ENCODE data around the gene TMEM204. TPM values are rescaled to one million over a fixed set of nuclear protein-coding genes. Genes with fewer than 3 reads are reported as not detected.

Gene TMEM204
- total RNA-seq, 4 donors from 2014 or later, result 14.7 to 27.7 (median 22.1) TPM

GRCh38 chr16:1542166-1542500, 8.7 kb downstream of the TMEM204 start:
- Histone ChIP-seq H3K27me3 (no peaks in the 10 kb centered on the region), H3K4me1 (peaks cover 38 to 40% of the 10 kb centered on the region in 2 donors), H3K36me3 (peaks cover 0 to 13% of the 10 kb centered on the region in 2 donors), H3K4me3 (peak overlapping the region in 1 of 4 donors; percentile 6), H3K9me3 (no peaks in the 10 kb centered on the region), H3K27ac (peak overlapping the region; percentile 86 to 90 (median 87))
- TF ChIP-seq POLR2A (IDR thresholded peaks at IDR 0.05) (no peak), CTCF (IDR thresholded peaks at IDR 0.05 in 4 of 5, conservative IDR thresholded peaks at IDR 0.05 in 1 of 5) (no peak)
- ATAC-seq (no peak), DNase-seq (no peak)
- in situ Hi-C loops (cut with MboI; ENCODE audit: low sequenced_read_pairs in 4 of 4), result no loop called here
- intact Hi-C loops (cut with DNase I; ENCODE audit: low total_unique reads), result no loop called here

GRCh38 chr16:1542533-1542932, 9.1 kb downstream of the TMEM204 start:
- Histone ChIP-seq H3K4me3 (peak overlapping the region in 2 of 4 donors; percentile 6 to 21), H3K27me3 (no peaks in the 10 kb centered on the region), H3K36me3 (peaks cover 0 to 13% of the 10 kb centered on the region in 2 donors), H3K4me1 (peaks cover 37 to 44% of the 10 kb centered on the region in 2 donors), H3K27ac (peak overlapping the region; percentile 86 to 90 (median 87)), H3K9me3 (no peaks in the 10 kb centered on the region)
- in situ Hi-C loops (cut with MboI; ENCODE audit: low sequenced_read_pairs in 4 of 4) (no loop called here), intact Hi-C loops (cut with DNase I; ENCODE audit: low total_unique reads) (no loop called here)
- TF ChIP-seq POLR2A (IDR thresholded peaks at IDR 0.05) (no peak), CTCF (IDR thresholded peaks at IDR 0.05 in 4 of 5, conservative IDR thresholded peaks at IDR 0.05 in 1 of 5) (no peak)
- ATAC-seq (no peak), DNase-seq (no peak)

GRCh38 chr16:1543085-1543896, 9.8 kb downstream of the TMEM204 start:
- H3K9me3 ChIP-seq, result no peaks in the 10 kb centered on the region
- H3K4me1 ChIP-seq, result peaks cover 30 to 50% of the 10 kb centered on the region in 2 donors
- peak overlapping the region; percentile 86 to 90 (median 87) for H3K27ac ChIP-seq
- ATAC-seq, result peak; percentile 18 to 28
- in situ Hi-C loops (cut with MboI; ENCODE audit: low sequenced_read_pairs in 4 of 4), result no loop called here
- no peaks in the 10 kb centered on the region for H3K27me3 ChIP-seq
- intact Hi-C loops (cut with DNase I; ENCODE audit: low total_unique reads), result no loop called here
- peaks cover 0 to 7% of the 10 kb centered on the region in 2 donors for H3K36me3 ChIP-seq
- H3K4me3 ChIP-seq, result peak overlapping the region in 2 of 4 donors; percentile 6 to 21
- peak; percentile 21 to 49 for DNase-seq
- TF ChIP-seq POLR2A (IDR thresholded peaks at IDR 0.05) (peak in 1 of 2 donors; percentile 11), CTCF (IDR thresholded peaks at IDR 0.05 in 4 of 5, conservative IDR thresholded peaks at IDR 0.05 in 1 of 5) (no peak)

- DNase-seq (peak; percentile 55 to 73), ATAC-seq (peak; percentile 85)
- no peak for TF ChIP-seq CTCF (IDR thresholded peaks at IDR 0.05 in 4 of 5, conservative IDR thresholded peaks at IDR 0.05 in 1 of 5)
- peak in 1 of 2 donors; percentile 10 for TF ChIP-seq POLR2A (IDR thresholded peaks at IDR 0.05)
- H3K27ac ChIP-seq, result peak overlapping the region; percentile 86 to 90 (median 87)
- no peaks in the 10 kb centered on the region for H3K27me3 ChIP-seq
- peak overlapping the region; percentile 22 to 43 (median 26) for H3K4me3 ChIP-seq
- no peaks in the 10 kb centered on the region for H3K9me3 ChIP-seq
- intact Hi-C loops (cut with DNase I; ENCODE audit: low total_unique reads), result loop anchor here (5.0 kb wide), 1 partner anchor 53 kb away; the partner anchor contains the start of gene TELO2
- H3K36me3 ChIP-seq, result peaks cover 0 to 5% of the 10 kb centered on the region in 2 donors
- in situ Hi-C loops (cut with MboI; ENCODE audit: low sequenced_read_pairs in 4 of 4), result no loop called here
- peaks cover 45 to 61% of the 10 kb centered on the region in 2 donors for H3K4me1 ChIP-seq
These were observed 11.9 kb downstream of the TMEM204 start for GRCh38 chr16:1545044-1546040.
